Keratinocyte (primary cell): ENCODE measurements around the gene ZFYVE1. TPM values are rescaled to one million over a fixed set of nuclear protein-coding genes. Genes with fewer than 3 reads are reported as not detected.

Source experiments
- DNase-seq: peaks from one replicate; pipeline ENCODE4 v3.0.0-alpha.2; 2011; ENCODE audit warnings: low read depth, missing footprints, low spot score
- FAIRE-seq: peaks from 2 replicates; lab custom pipeline; 2011; peaks lifted over from hg19 to GRCh38; lab: Jason Lieb, UNC
- H2AFZ ChIP-seq: 2 replicates; pipeline ENCODE4 v1.6.0; 2012; ENCODE audit warnings: low read length, control low read depth, inconsistent platforms; ENCODE audit not compliant: control insufficient read depth
- H3K27ac ChIP-seq: 2 replicates; pipeline ENCODE4 v1.5.1; 2011; ENCODE audit warnings: low read length; ENCODE audit not compliant: control insufficient read depth, insufficient read depth
- H3K27me3 ChIP-seq: 3 replicates; pipeline ENCODE4 v1.6.0; 2011; ENCODE audit warnings: low read length; ENCODE audit not compliant: control insufficient read depth, insufficient read depth; ENCODE audit errors: extremely low read depth
- H3K36me3 ChIP-seq, 2 experiments: 2 replicates in 1 of 2; 3 replicates in 1 of 2; pipeline ENCODE4 v1.5.1; 2011; ENCODE audit warnings: low read length in 2 of 2, mild to moderate bottlenecking in 1 of 2; ENCODE audit not compliant: control insufficient read depth in 2 of 2, insufficient read depth in 2 of 2; ENCODE audit errors: extremely low read depth in 1 of 2
- H3K4me1 ChIP-seq: 3 replicates; pipeline ENCODE4 v1.5.1; 2011; ENCODE audit warnings: low read length; ENCODE audit not compliant: control insufficient read depth, insufficient read depth; ENCODE audit errors: extremely low read depth
- H3K4me2 ChIP-seq: 3 replicates; pipeline ENCODE4 v1.6.0; 2011; ENCODE audit warnings: low read depth, low read length; ENCODE audit not compliant: control insufficient read depth, insufficient read depth; ENCODE audit errors: extremely low read depth
- H3K4me3 ChIP-seq, 3 experiments: fragments of 200-600 bp in 1 of 3; sonication (generic) in 1 of 3; 2 replicates in 2 of 3; 3 replicates in 1 of 3; pipeline ENCODE4 v1.5.1; 2011 to 2016; ENCODE audit warnings: low read length in 3 of 3, mild to moderate bottlenecking in 3 of 3, control low read depth in 2 of 3, inconsistent platforms in 1 of 3, low read depth in 1 of 3, mixed read lengths in 1 of 3, mixed run types in 1 of 3, moderate library complexity in 1 of 3; ENCODE audit not compliant: control insufficient read depth in 2 of 3, insufficient read depth in 2 of 3; ENCODE audit errors: extremely low read depth in 1 of 3
- H3K79me2 ChIP-seq: 2 replicates; pipeline ENCODE4 v1.6.0; 2012; ENCODE audit warnings: low read length; ENCODE audit not compliant: control insufficient read depth, insufficient read depth
- H3K9ac ChIP-seq: 3 replicates; pipeline ENCODE4 v1.6.0; 2011; ENCODE audit warnings: low read length; ENCODE audit not compliant: control insufficient read depth, insufficient read depth; ENCODE audit errors: extremely low read depth
- H3K9me1 ChIP-seq: 3 replicates; pipeline ENCODE4 v1.6.0; 2011; ENCODE audit warnings: low read length; ENCODE audit not compliant: control insufficient read depth, insufficient read depth; ENCODE audit errors: extremely low read depth
- H3K9me3 ChIP-seq: 2 replicates; pipeline ENCODE4 v1.5.1; 2012; ENCODE audit warnings: low read depth, low read length; ENCODE audit not compliant: control insufficient read depth
- H4K20me1 ChIP-seq: 3 replicates; pipeline ENCODE4 v1.6.0; 2011; ENCODE audit warnings: low read length; ENCODE audit not compliant: control insufficient read depth, insufficient read depth; ENCODE audit errors: extremely low read depth
- CTCF ChIP-seq, 3 experiments: IDR thresholded peaks in 1 of 3; conservative IDR thresholded peaks in 1 of 3; optimal IDR thresholded peaks in 1 of 3; 2 replicates in 2 of 3; 3 replicates in 1 of 3; pipeline versions ENCODE3 to v1.5.1; 2011; ENCODE audit warnings: low read length in 3 of 3, mild to moderate bottlenecking in 3 of 3, moderate library complexity in 2 of 3, control low read depth in 1 of 3, inconsistent platforms in 1 of 3; ENCODE audit not compliant: insufficient read depth in 2 of 3; ENCODE audit errors: extremely low read depth in 1 of 3
- EZH2 ChIP-seq: IDR thresholded peaks from one replicate; pipeline ENCODE4 v1.6.1; 2012; ENCODE audit warnings: inconsistent platforms, mild to moderate bottlenecking, low read length, moderate library complexity
- dilution Hi-C: fragments of 300-500 bp; cut with MboI; formaldehyde crosslinking; loops from one replicate; pipeline ENCODE4 v1.7.0; 2020; ENCODE audit warnings: low sequenced_read_pairs; ENCODE audit not compliant: extremely low pct_ligation_motif_present
- polyA plus RNA-seq, 5 experiments: library from polyadenylated mRNA; depleted of rRNA in 3 of 5; stranded (reverse) in 3 of 5; stranded (forward) in 1 of 5; unstranded in 1 of 5; fragments of >200 nt; gene quantifications; 1 replicate in 1 of 5; 2 replicates in 3 of 5; 3 replicates in 1 of 5; pipeline versions ENCODE4 v1.2.1 to v1.2.3, GENCODE V29; 2011 to 2012; ENCODE audit warnings: missing spikeins in 2 of 5, low read depth in 1 of 5, low replicate concordance in 1 of 5

Gene ZFYVE1
- polyA plus RNA-seq, 1 donor (not counting 4 experiments of a cell fraction or from before 2014, with no cell fraction given): 10.8 TPM

- Histone ChIP-seq H3K9ac (peak overlapping the region; percentile 58), H3K4me1 (peaks cover 6% of the 10 kb centered on the region), H3K9me1 (no peaks in the 10 kb centered on the region), H3K4me2 (peak overlapping the region; percentile 94), H3K9me3 (no peaks in the 10 kb centered on the region), H2AFZ (peak overlapping the region; percentile 96), H3K79me2 (peaks cover 23% of the 10 kb centered on the region), H4K20me1 (no peaks in the 10 kb centered on the region), H3K36me3 (peaks cover 0 to 1% of the 10 kb centered on the region in 2 experiments), H3K27me3 (no peaks in the 10 kb centered on the region), H3K4me3 (peak overlapping the region; percentile 63 to 93 (median 85)), H3K27ac (peak overlapping the region; percentile 22)
- no peak for DNase-seq
- dilution Hi-C loops: no loop called here
- no peak for FAIRE-seq
- TF ChIP-seq EZH2: no peak
- no peak for TF ChIP-seq CTCF (optimal IDR thresholded peaks at IDR 0.05 in 1 of 3, IDR thresholded peaks at IDR 0.05 in 1 of 3, conservative IDR thresholded peaks at IDR 0.05 in 1 of 3; ENCODE audit: extremely low read depth in 1 of 3, insufficient read depth in 2 of 3, low read length in 3 of 3)
These were observed 101.1 kb downstream of the ZFYVE1 start for GRCh38 chr14:72925815-72926291.

GRCh38 chr14:72925171-72925759, 101.6 kb downstream of the ZFYVE1 start:
- FAIRE-seq (no peak), DNase-seq (no peak)
- Histone ChIP-seq H3K9me3 (no peaks in the 10 kb centered on the region), H3K79me2 (peaks cover 18% of the 10 kb centered on the region), H3K27ac (peak overlapping the region; percentile 22), H3K4me1 (peaks cover 6% of the 10 kb centered on the region), H4K20me1 (no peaks in the 10 kb centered on the region), H2AFZ (peak overlapping the region; percentile 96), H3K9me1 (no peaks in the 10 kb centered on the region), H3K4me2 (peak overlapping the region; percentile 94), H3K36me3 (peaks cover 0 to 1% of the 10 kb centered on the region in 2 experiments), H3K4me3 (peak overlapping the region in 2 of 3 experiments; percentile 63 to 85), H3K27me3 (no peaks in the 10 kb centered on the region), H3K9ac (peak overlapping the region; percentile 58)
- dilution Hi-C loops: no loop called here
- TF ChIP-seq EZH2: no peak
- TF ChIP-seq CTCF (optimal IDR thresholded peaks at IDR 0.05 in 1 of 3, IDR thresholded peaks at IDR 0.05 in 1 of 3, conservative IDR thresholded peaks at IDR 0.05 in 1 of 3; ENCODE audit: extremely low read depth in 1 of 3, insufficient read depth in 2 of 3, low read length in 3 of 3): no peak
